Astrocyte (in vitro differentiated cells and primary cell): Measurements from ENCODE around the gene CAMK2G.

ENCODE experiments used
- EZH2 ChIP-seq: IDR thresholded peaks from 2 replicates; pipeline ENCODE4 v1.6.1; 2012; ENCODE audit warnings: mild to moderate bottlenecking, low read length, inconsistent platforms; ENCODE audit not compliant: insufficient read depth
- TF ChIP-seq, protein P1 (sequence below): IDR thresholded peaks from 2 replicates; pipeline ENCODE4 v1.5.1; 2011; ENCODE audit warnings: low read depth, mild to moderate bottlenecking, inconsistent platforms, low read length, moderate library complexity; ENCODE audit not compliant: insufficient read depth

GRCh38 chr10:73827346-73828089 is 46.8 kb downstream of the CAMK2G start:
- TF ChIP-seq, protein P1, sequence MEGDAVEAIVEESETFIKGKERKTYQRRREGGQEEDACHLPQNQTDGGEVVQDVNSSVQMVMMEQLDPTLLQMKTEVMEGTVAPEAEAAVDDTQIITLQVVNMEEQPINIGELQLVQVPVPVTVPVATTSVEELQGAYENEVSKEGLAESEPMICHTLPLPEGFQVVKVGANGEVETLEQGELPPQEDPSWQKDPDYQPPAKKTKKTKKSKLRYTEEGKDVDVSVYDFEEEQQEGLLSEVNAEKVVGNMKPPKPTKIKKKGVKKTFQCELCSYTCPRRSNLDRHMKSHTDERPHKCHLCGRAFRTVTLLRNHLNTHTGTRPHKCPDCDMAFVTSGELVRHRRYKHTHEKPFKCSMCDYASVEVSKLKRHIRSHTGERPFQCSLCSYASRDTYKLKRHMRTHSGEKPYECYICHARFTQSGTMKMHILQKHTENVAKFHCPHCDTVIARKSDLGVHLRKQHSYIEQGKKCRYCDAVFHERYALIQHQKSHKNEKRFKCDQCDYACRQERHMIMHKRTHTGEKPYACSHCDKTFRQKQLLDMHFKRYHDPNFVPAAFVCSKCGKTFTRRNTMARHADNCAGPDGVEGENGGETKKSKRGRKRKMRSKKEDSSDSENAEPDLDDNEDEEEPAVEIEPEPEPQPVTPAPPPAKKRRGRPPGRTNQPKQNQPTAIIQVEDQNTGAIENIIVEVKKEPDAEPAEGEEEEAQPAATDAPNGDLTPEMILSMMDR, result no peak
- no peak for TF ChIP-seq EZH2
